Measurements from ENCODE around the gene DIP2C.

DNA sequence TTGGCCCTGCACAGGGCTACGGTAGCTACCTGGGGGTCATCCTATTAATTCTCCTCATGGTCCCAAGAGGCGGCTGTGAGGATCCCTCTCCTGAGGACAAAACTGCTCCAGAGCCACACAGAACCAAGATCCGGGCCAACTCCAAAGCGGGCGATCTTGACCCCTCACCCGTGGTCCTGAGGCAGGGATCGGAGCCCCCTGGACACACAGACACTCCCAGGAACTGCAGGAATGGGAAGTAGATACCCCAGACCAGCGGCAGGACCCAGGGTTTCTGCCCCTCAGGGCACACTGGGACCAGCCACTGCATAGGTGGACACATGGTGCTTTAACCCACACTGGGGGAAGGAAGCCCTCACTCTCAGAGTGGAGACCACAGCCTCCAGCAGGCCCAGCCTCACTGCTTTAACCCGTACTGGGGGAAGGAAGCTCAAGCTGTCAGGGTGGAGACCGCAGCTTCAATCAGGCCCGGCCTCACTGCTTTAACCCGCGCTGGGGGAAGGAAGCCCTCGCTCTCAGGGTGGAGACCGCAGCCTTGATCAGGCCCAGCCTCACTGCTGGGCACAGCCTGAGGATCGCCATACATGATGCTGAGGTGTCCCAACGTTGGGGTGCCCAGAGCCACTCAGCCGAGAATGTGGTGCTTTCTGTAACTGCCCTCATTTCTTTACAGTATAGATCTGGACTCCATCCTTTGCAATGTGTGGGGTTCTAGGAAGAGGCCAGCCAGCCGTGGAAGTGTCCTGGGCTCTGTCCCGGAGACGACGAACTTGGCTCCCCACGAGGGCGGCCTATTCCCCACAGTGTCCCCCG is 60.1 kb downstream of the DIP2C start:
- TF ChIP-seq, protein P1, sequence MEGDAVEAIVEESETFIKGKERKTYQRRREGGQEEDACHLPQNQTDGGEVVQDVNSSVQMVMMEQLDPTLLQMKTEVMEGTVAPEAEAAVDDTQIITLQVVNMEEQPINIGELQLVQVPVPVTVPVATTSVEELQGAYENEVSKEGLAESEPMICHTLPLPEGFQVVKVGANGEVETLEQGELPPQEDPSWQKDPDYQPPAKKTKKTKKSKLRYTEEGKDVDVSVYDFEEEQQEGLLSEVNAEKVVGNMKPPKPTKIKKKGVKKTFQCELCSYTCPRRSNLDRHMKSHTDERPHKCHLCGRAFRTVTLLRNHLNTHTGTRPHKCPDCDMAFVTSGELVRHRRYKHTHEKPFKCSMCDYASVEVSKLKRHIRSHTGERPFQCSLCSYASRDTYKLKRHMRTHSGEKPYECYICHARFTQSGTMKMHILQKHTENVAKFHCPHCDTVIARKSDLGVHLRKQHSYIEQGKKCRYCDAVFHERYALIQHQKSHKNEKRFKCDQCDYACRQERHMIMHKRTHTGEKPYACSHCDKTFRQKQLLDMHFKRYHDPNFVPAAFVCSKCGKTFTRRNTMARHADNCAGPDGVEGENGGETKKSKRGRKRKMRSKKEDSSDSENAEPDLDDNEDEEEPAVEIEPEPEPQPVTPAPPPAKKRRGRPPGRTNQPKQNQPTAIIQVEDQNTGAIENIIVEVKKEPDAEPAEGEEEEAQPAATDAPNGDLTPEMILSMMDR (IDR thresholded peaks at IDR 0.05) = no peak
- TF ChIP-seq EZH2 (IDR thresholded peaks at IDR 0.05) = no peak
- TF ChIP-seq EZH2phosphoT487 (IDR thresholded peaks at IDR 0.05) = no peak

Measured in neural progenitor cell (in vitro differentiated cells).